Measurements from ENCODE around the gene GGCX. TPM values are rescaled to one million over a fixed set of nuclear protein-coding genes. Genes with fewer than 3 reads are reported as not detected.

GGCX gene
- total RNA-seq, 2 donors from 2014 or later = 74.5 to 89.5 TPM

DNA sequence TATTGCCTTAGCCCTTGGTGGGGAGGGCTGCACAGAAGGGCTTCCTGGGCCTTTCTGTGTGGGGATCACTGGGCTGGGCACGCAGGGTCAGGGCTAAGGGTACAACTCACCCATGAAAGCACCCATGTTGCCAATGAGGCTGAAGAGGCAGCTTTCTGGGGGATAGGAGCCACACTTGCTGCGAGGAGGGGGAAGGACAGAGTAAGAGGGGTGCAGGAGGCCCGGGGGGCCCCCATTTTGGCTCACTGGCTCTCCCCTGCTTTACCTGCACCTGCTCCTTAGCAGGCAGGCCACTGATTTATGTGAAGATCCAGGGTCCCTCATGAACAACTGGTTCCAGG, 38.9 kb upstream of the GGCX start:
- H3K36me3 ChIP-seq (ENCODE audit: control insufficient read depth, insufficient read depth, low read length) = peaks cover 34% of the 10 kb centered on the region
- no peaks in the 10 kb centered on the region for H3K9me3 ChIP-seq (ENCODE audit: control insufficient read depth, low read length)
- peaks cover 26% of the 10 kb centered on the region for H3K36me3 Mint-ChIP-seq (ENCODE audit: low read depth)
- no peak overlapping the region for H3K9ac ChIP-seq (ENCODE audit: extremely low read depth, low read length, poor library complexity, severe bottlenecking)
- H3K27me3 Mint-ChIP-seq (ENCODE audit: insufficient read depth) = no peaks in the 10 kb centered on the region
- H3K9me3 Mint-ChIP-seq = no peaks in the 10 kb centered on the region
- no peak overlapping the region for H3K4me3 Mint-ChIP-seq
- H3K4me1 Mint-ChIP-seq = peaks cover 21% of the 10 kb centered on the region
- no peak overlapping the region for H3K27ac Mint-ChIP-seq
- DNase-seq = no peak
- H3K4me1 ChIP-seq (ENCODE audit: control insufficient read depth, insufficient read depth, low read length) = peaks cover 13% of the 10 kb centered on the region
- TF ChIP-seq, protein P1, sequence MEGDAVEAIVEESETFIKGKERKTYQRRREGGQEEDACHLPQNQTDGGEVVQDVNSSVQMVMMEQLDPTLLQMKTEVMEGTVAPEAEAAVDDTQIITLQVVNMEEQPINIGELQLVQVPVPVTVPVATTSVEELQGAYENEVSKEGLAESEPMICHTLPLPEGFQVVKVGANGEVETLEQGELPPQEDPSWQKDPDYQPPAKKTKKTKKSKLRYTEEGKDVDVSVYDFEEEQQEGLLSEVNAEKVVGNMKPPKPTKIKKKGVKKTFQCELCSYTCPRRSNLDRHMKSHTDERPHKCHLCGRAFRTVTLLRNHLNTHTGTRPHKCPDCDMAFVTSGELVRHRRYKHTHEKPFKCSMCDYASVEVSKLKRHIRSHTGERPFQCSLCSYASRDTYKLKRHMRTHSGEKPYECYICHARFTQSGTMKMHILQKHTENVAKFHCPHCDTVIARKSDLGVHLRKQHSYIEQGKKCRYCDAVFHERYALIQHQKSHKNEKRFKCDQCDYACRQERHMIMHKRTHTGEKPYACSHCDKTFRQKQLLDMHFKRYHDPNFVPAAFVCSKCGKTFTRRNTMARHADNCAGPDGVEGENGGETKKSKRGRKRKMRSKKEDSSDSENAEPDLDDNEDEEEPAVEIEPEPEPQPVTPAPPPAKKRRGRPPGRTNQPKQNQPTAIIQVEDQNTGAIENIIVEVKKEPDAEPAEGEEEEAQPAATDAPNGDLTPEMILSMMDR (conservative IDR thresholded peaks at IDR 0.05) = no peak
- no peak overlapping the region for H3K27ac ChIP-seq (ENCODE audit: low read depth, low read length)
- WGBS, 2 experiments (ENCODE audit: insufficient coverage in 1 of 2, insufficient read length in 1 of 2) = 87 to 93% methylated on average over 3 of the region's 3 CpGs
- no peak overlapping the region for H3K4me3 ChIP-seq (ENCODE audit: low read length)
- H3K27me3 ChIP-seq (ENCODE audit: control insufficient read depth, insufficient read depth, low read length, poor library complexity, severe bottlenecking) = no peaks in the 10 kb centered on the region

DNA sequence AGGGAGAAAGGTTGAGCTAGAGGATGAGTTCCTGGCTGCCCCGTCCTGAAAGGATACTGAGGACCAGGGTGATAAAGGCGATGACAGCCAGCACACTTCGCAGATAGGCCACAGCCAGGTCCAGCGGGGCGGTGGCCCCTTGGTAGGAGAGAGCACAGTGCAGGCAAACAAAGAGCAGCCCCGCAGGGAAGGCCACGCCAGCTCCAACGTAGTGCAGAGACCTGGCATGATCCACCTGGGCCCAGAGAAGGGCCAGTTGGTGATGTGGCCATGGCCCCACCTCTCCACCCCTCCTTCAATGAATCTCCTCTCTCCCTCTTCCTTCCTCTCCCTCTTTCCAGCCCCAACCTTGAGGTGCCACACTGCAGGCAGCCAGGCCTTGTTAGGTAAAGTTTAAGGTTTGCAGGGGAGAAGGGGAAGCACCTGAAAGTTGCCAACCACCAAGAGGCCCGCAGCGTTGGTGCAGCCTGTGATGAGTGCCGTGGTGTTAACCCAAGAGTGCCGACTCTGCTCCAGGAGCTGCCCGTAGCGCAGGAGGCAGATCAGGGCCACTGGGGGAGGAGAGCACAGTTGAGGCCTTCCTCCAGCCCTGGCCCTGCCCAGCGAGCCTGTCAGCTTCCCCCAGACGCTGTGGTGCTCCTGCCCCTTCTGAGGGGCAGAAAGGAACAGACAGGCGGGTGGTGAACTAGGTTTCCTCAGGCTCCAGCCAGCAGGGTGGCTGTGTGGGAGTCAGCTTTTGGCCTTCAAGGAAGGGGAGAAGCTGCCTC, 38.4 kb upstream of the GGCX start:
- Mint-ChIP-seq H3K27me3 (ENCODE audit: insufficient read depth) (no peaks in the 10 kb centered on the region), H3K36me3 (ENCODE audit: low read depth) (peaks cover 26% of the 10 kb centered on the region), H3K9me3 (no peaks in the 10 kb centered on the region), H3K4me1 (peaks cover 21% of the 10 kb centered on the region), H3K4me3 (no peak overlapping the region), H3K27ac (no peak overlapping the region)
- H3K27ac ChIP-seq (ENCODE audit: low read depth, low read length) = no peak overlapping the region
- H3K4me3 ChIP-seq (ENCODE audit: low read length) = no peak overlapping the region
- H3K27me3 ChIP-seq (ENCODE audit: control insufficient read depth, insufficient read depth, low read length, poor library complexity, severe bottlenecking) = no peaks in the 10 kb centered on the region
- H3K4me1 ChIP-seq (ENCODE audit: control insufficient read depth, insufficient read depth, low read length) = peaks cover 8% of the 10 kb centered on the region
- 89 to 92% methylated on average over 15 to 17 of the region's 17 CpGs for WGBS, 2 experiments (ENCODE audit: insufficient coverage in 1 of 2, insufficient read length in 1 of 2)
- no peaks in the 10 kb centered on the region for H3K9me3 ChIP-seq (ENCODE audit: control insufficient read depth, low read length)
- no peak overlapping the region for H3K9ac ChIP-seq (ENCODE audit: extremely low read depth, low read length, poor library complexity, severe bottlenecking)
- H3K36me3 ChIP-seq (ENCODE audit: control insufficient read depth, insufficient read depth, low read length) = peaks cover 30% of the 10 kb centered on the region
- peak; percentile 41 for DNase-seq
- TF ChIP-seq, protein P1 (conservative IDR thresholded peaks at IDR 0.05) = no peak

DNA sequence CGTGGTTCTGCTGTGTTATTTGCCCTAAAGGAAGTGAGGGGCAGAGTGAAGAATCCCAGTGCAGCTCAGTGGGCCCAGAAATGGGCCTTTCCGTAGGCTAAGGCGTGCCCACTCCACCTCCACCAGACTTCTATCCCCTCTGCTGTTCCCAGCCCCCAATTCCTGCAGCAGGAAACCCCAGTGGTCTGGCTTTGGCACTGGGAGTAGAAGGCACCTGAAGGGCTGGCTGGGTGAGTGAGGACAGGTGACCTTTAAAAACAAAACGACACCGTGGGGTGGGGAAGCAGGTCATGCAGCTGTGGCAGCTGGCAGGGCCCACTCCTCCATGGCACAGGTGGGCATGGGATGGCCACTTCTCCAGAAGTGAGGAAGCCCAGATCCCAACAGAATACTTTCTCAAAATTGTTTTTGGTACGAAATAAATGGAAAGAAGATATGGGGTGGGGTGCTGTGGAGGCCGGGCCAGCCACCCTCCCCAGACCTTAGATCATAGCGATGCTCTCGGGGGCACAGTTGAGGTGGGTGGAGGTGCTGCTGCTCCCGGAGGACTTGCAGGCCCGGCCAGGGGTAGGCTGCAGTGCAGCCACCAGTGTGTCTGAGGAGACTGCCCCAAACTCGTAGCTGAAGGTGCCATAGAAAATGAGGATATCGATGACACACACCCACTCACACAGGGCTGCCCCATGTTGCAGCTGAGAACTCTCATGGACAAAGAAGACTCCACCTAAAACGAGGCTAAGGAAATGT, 37.5 kb upstream of the GGCX start:
- H3K36me3 ChIP-seq (ENCODE audit: control insufficient read depth, insufficient read depth, low read length) = peaks cover 30% of the 10 kb centered on the region
- H3K27ac Mint-ChIP-seq = no peak overlapping the region
- no peaks in the 10 kb centered on the region for H3K9me3 Mint-ChIP-seq
- TF ChIP-seq, protein P1 (conservative IDR thresholded peaks at IDR 0.05) = no peak
- 91 to 94% methylated on average over 7 to 14 of the region's 14 CpGs for WGBS, 2 experiments (ENCODE audit: insufficient coverage in 1 of 2, insufficient read length in 1 of 2)
- H3K9me3 ChIP-seq (ENCODE audit: control insufficient read depth, low read length) = no peaks in the 10 kb centered on the region
- H3K27me3 Mint-ChIP-seq (ENCODE audit: insufficient read depth) = no peaks in the 10 kb centered on the region
- peaks cover 8% of the 10 kb centered on the region for H3K4me1 ChIP-seq (ENCODE audit: control insufficient read depth, insufficient read depth, low read length)
- H3K4me3 Mint-ChIP-seq = no peak overlapping the region
- H3K9ac ChIP-seq (ENCODE audit: extremely low read depth, low read length, poor library complexity, severe bottlenecking) = no peak overlapping the region
- no peak overlapping the region for H3K27ac ChIP-seq (ENCODE audit: low read depth, low read length)
- peaks cover 26% of the 10 kb centered on the region for H3K36me3 Mint-ChIP-seq (ENCODE audit: low read depth)
- H3K27me3 ChIP-seq (ENCODE audit: control insufficient read depth, insufficient read depth, low read length, poor library complexity, severe bottlenecking) = no peaks in the 10 kb centered on the region
- DNase-seq = peak; percentile 36
- peak overlapping the region; percentile 56 for H3K4me3 ChIP-seq (ENCODE audit: low read length)
- peaks cover 22% of the 10 kb centered on the region for H3K4me1 Mint-ChIP-seq
